ENCODE results near the gene INAFM2. TPM values are rescaled to one million over a fixed set of nuclear protein-coding genes. Genes with fewer than 3 reads are reported as not detected.

The INAFM2 gene
- total and polyA plus RNA-seq, 10 of the 15 experiments (the other 5 are each of a cell fraction or from before 2014, with no cell fraction given), result 0.75 to 8.1 (median 3.9) TPM

DNA sequence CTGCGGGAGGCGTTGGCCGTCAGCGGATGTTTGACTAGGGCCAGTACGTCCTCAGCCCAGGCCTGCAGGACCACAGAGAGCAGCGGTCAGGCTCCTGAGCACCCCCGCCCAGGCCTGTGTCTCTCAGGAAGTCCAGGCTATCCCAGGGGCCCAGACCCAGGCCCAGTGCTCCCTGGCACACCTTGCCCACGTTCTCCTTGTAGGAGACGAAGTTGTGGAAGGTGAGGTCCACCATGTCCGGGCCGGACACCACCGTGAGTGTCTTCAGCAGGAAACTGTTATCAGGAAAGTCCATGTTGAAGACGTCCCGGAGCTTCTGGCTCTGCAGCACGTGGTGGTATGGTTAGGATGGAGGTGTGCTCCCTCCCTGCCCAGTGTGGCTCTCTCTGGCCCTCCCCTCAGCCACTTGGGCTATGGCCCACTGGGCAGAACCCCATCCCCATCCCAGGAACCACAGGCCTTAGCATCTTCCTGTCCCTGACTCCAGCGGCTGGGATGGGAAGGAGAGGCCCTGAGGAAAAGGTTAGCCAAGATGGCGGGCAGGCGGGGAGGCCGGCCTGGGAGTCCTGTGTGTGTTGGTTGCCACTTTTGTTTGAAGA, 21.1 kb upstream of the INAFM2 start (continued):
- TF ChIP-seq, protein P1, sequence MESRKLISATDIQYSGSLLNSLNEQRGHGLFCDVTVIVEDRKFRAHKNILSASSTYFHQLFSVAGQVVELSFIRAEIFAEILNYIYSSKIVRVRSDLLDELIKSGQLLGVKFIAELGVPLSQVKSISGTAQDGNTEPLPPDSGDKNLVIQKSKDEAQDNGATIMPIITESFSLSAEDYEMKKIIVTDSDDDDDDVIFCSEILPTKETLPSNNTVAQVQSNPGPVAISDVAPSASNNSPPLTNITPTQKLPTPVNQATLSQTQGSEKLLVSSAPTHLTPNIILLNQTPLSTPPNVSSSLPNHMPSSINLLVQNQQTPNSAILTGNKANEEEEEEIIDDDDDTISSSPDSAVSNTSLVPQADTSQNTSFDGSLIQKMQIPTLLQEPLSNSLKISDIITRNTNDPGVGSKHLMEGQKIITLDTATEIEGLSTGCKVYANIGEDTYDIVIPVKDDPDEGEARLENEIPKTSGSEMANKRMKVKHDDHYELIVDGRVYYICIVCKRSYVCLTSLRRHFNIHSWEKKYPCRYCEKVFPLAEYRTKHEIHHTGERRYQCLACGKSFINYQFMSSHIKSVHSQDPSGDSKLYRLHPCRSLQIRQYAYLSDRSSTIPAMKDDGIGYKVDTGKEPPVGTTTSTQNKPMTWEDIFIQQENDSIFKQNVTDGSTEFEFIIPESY (IDR thresholded peaks at IDR 0.05), result no peak
- no peak for TF ChIP-seq CBX5 (IDR thresholded peaks at IDR 0.05; ENCODE audit: low read depth)

DNA sequence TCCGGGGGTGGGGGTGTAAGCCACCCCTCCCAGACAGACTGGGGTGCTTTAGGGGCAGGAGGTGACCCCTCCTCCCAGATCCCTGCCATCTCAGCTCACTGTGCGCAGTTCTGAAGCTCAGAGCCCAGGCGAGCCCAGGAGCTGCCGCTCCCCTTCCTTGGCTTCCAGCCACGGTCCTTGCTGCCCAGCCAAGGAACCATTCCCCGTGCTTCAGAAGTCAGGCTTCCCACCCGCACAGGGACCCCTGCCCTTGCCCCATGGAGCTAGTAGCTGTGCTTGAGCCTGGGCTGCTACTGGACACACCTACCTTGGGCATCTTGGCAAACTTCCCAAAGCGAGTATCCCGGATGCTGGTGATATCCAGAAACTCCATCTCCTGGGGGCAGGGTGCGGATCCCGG, 20.5 kb upstream of the INAFM2 start:
- FAIRE-seq (no peak), ATAC-seq (no peak), DNase-seq (ENCODE audit: low read depth, low spot score) (no peak)
- Histone ChIP-seq H3K27ac (ENCODE audit: control insufficient read depth, insufficient read depth) (no peak overlapping the region), H3K9me3 (replicated peaks; ENCODE audit: control insufficient read depth, insufficient read depth, low read length) (no peaks in the 10 kb centered on the region; the same call in 2 of the 3 replicates), H3K79me2 (ENCODE audit: control insufficient read depth, insufficient read depth, low read length) (no peaks in the 10 kb centered on the region), H3K27me3 (replicated peaks in 1 of 2; ENCODE audit: control insufficient read depth in 2 of 2, insufficient read depth in 2 of 2, low read length in 1 of 2) (no peaks in the 10 kb centered on the region), H3K4me1 (ENCODE audit: control insufficient read depth, insufficient read depth, low read length) (peaks cover under 1% of the 10 kb centered on the region; the same call in 1 of the 2 replicates), H3K36me3 (ENCODE audit: control insufficient read depth in 2 of 2, insufficient read depth in 2 of 2, low read length in 1 of 2) (no peaks in the 10 kb centered on the region), H3K4me2 (ENCODE audit: control insufficient read depth, insufficient read depth) (no peak overlapping the region), H3K4me3 (no peak overlapping the region), H2AFZ (ENCODE audit: control insufficient read depth, low read depth, low read length) (no peak overlapping the region), H3K9ac (ENCODE audit: control insufficient read depth, insufficient read depth, low read length) (no peak overlapping the region), H4K20me1 (ENCODE audit: control insufficient read depth, insufficient read depth) (no peaks in the 10 kb centered on the region)
- in situ Hi-C loops (cut with MboI) (no loop called here), intact Hi-C loops (cut with micrococcal nuclease; ENCODE audit: unreplicated experiment) (no loop called here)
- CTCF ChIA-PET, result interaction anchor here (1.5 to 2.5 kb wide), 2 partner anchors 35 to 36 kb away, joined by 4 to 6 read pairs; no protein-coding TSS in a partner anchor
- SMC1A ChIA-PET (ENCODE audit: uncharacterized antibody, unreplicated experiment), result no interaction called here
- RAD21 ChIA-PET (ENCODE audit: unreplicated experiment), result no interaction called here
- POLR2A ChIA-PET, result no interaction called here
- WGBS (ENCODE audit: insufficient coverage, insufficient replicate concordance, low lambda C conversion rate, missing lambda C conversion rate), result 75% methylated on average over 11 of the region's 11 CpGs
- no TSS peak for BruUV-seq (replicated peaks)
- TF ChIP-seq RB1 (IDR thresholded peaks at IDR 0.05; ENCODE audit: borderline replicate concordance) (no peak), ZSCAN29 (IDR thresholded peaks at IDR 0.05) (no peak), BACH1 (IDR thresholded peaks at IDR 0.05; ENCODE audit: borderline replicate concordance) (no peak), IKZF1 (conservative IDR thresholded peaks at IDR 0.05) (no peak), ZZZ3 (IDR thresholded peaks at IDR 0.05; ENCODE audit: control insufficient read depth, insufficient read length, low read depth) (no peak), ETV6 (conservative IDR thresholded peaks at IDR 0.05 in 1 of 2, IDR thresholded peaks at IDR 0.05 in 1 of 2; ENCODE audit: borderline replicate concordance in 1 of 2, low read depth in 1 of 2) (no peak), ZNF217 (IDR thresholded peaks at IDR 0.05) (no peak), JUNB (IDR thresholded peaks at IDR 0.05) (no peak), CEBPZ (IDR thresholded peaks at IDR 0.05; ENCODE audit: low read depth, low read length) (no peak), BHLHE40 (IDR thresholded peaks at IDR 0.05; ENCODE audit: borderline replicate concordance in 1 of 2, low read depth in 2 of 2, low read length in 1 of 2) (no peak)
- TF ChIP-seq, protein P2, sequence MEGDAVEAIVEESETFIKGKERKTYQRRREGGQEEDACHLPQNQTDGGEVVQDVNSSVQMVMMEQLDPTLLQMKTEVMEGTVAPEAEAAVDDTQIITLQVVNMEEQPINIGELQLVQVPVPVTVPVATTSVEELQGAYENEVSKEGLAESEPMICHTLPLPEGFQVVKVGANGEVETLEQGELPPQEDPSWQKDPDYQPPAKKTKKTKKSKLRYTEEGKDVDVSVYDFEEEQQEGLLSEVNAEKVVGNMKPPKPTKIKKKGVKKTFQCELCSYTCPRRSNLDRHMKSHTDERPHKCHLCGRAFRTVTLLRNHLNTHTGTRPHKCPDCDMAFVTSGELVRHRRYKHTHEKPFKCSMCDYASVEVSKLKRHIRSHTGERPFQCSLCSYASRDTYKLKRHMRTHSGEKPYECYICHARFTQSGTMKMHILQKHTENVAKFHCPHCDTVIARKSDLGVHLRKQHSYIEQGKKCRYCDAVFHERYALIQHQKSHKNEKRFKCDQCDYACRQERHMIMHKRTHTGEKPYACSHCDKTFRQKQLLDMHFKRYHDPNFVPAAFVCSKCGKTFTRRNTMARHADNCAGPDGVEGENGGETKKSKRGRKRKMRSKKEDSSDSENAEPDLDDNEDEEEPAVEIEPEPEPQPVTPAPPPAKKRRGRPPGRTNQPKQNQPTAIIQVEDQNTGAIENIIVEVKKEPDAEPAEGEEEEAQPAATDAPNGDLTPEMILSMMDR (IDR thresholded peaks at IDR 0.05 in 2 of 3, conservative IDR thresholded peaks at IDR 0.05 in 1 of 3; ENCODE audit: control insufficient read depth in 2 of 3, extremely low read depth in 1 of 3, insufficient read depth in 1 of 3, low read depth in 3 of 3, low read length in 3 of 3), result no peak
- TF ChIP-seq, protein P3, sequence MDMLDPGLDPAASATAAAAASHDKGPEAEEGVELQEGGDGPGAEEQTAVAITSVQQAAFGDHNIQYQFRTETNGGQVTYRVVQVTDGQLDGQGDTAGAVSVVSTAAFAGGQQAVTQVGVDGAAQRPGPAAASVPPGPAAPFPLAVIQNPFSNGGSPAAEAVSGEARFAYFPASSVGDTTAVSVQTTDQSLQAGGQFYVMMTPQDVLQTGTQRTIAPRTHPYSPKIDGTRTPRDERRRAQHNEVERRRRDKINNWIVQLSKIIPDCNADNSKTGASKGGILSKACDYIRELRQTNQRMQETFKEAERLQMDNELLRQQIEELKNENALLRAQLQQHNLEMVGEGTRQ (IDR thresholded peaks at IDR 0.05; ENCODE audit: borderline replicate concordance, low read depth, low read length), result no peak
